Anterior cingulate cortex (tissue), 58 donors: ENCODE results near the gene BTN2A1.

Source experiments
- DNase-seq, 58 donors: peaks; one replicate each; lab custom pipeline; 2025; lab: John Stamatoyannopoulos, UW

Gene BTN2A1

GRCh38 chr6:26486358-26486757, 28.6 kb downstream of the BTN2A1 start:
- no peak for DNase-seq

DNA sequence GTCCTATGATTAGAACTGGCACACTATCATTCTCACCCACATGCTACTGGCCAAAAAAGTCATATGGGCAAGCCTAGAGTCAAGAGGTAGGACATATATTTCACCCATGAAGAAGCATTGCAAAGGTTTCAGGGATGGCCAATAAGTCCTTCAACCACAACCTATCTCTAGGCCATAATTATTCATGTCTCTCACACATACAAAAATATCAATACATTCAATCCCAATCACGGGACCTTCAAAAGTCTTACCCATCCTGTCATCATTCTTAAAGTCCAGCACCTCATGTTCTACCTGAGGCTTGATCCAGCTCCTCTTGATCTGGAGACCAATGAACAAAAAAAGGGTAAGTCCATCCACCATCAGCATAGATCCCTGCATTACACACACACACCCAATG, 29.7 kb downstream of the BTN2A1 start:
- DNase-seq = no peak

GRCh38 chr6:26489996-26490964, 32.5 kb downstream of the BTN2A1 start:
- no peak for DNase-seq

DNA sequence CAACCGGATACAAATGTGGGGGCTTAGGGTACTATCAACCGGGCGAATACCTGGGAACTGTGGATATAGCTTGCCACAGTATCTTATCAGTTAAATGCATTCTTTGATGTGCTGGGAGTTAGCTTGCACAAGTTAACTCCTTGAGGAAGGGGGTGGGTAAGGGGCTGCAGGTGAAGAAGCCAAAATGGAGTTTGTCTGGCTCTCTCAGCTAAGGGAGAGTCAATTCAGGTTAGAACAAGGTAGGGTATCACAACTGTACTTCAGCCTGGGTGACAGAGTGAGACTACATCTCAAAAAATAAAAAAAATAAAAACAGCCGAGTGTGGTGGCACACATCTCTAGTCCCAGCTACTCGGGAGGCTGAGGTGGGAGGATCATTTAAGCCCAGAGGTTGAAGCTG, 33.8 kb downstream of the BTN2A1 start:
- no peak for DNase-seq

- no peak for DNase-seq
These were observed 35.5 kb downstream of the BTN2A1 start for GRCh38 chr6:26493258-26493657.

GRCh38 chr6:26494117-26494516, 36.4 kb downstream of the BTN2A1 start:
- DNase-seq = no peak

GRCh38 chr6:26495281-26495680, 37.5 kb downstream of the BTN2A1 start:
- no peak for DNase-seq

DNA sequence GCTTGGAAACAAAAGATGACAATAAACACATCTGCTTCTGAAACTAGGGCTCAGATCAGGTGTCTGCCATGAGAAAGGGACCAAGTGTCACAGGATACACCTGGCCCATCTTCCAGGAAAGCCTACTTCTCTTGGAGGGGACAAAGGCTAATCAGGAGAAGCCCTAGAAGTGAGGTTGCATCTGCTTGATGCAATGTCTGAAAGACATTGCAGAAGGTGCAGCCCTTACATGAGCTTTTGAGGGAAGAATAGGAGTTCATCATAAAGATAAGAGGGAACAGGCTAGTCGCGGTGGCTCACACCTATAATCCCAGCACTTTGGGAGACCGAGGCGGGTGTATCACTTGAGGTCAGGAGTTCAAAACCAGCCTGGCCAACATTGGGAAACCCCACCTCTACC, 39.9 kb downstream of the BTN2A1 start:
- no peak for DNase-seq

DNA sequence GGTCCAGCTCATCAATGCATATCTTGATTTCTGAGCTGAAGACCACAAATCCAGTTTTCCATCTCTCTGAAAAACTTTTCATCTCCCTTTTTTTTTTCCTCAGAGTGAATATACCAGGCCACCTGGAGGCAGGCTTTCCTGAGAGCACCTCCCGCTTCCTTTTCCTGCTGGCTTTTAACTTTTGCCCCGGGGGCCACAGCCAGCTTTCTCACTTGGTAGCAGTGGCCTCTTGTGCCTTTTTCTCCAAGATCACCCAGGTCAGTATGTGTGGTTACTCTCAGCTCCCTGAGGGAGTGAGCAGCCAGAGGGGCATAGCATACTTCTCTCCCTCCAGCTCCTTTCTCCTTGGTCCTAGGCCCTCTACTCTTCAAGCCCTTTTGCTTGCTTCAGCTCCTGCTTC, 42.3 kb downstream of the BTN2A1 start, which contains the start of gene BTN1A1:
BTN1A1 (plus strand) TSS at position 202 of the 400 bp plus-strand sequence. CDS start 984 bp downstream, outside the sequence.
- no peak for DNase-seq

- DNase-seq = peak in 7 of 58 donors; percentile 0 to 14 (median 3)
These were observed 43.8 kb downstream of the BTN2A1 start for GRCh38 chr6:26501482-26501986.

DNA sequence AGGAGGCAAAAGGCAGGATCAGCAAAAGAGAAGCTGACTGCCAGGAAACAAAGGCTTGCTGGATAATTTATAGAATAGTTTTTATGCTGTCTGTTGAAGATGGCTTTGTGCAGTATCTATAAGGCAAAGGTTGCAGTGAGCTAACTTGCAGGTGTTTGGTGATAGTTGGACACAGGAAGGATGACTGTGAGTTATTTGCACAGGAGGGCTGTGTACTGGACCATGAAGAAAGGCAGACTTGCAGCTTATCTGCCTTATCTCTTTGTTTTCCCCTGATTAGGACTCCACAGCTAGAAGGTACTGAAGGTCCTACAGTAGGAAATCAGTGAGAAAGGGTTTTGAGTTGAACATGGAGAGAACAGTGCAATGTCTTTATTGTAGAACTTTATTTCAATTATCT, 44.4 kb downstream of the BTN2A1 start:
- no peak for DNase-seq

DNA sequence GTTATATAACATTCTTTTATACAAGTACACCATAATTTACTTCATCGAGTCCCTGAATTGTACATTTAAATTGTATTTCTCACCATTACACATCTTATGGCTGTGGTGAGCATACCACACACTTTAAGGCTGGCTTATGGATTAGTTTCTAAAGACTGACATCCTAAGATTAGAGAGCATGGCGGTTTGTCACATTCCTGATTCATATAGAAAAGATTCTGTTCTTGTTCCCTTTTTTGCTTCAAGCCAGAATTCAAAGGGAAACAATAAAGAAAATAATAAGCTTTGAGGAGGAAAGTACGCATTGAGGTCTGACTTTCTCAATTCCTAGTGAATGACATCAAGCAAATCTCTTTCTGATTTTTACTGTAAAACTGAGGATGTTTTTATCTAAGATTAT, 44.9 kb downstream of the BTN2A1 start:
- no peak for DNase-seq

DNA sequence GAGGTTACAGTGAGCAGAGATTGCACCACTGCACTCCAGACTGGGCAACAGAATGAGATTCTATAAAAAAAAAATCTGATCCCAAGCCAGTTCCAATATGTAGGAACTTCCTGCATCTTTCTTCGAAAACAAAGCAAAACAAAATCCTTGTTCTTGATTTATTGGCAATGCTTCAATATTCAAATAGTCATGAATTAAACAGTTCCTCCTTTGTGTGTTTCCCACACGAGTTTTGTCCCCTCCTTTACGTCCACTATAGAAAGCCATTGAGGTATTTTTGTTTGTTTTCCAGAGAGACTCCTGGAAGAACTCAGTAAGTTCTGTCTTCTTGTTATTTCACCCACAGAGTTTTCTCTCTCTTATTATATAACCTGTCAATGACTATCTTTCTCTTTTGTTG, 49.9 kb downstream of the BTN2A1 start:
- DNase-seq = no peak

- DNase-seq = peak in 24 of 58 donors; percentile 2 to 67 (median 22)
These were observed 53.3 kb downstream of the BTN2A1 start for GRCh38 chr6:26511033-26511432.

- no peak for DNase-seq
These were observed 57.2 kb downstream of the BTN2A1 start for GRCh38 chr6:26514984-26515383.

GRCh38 chr6:26516481-26517427, 59.0 kb downstream of the BTN2A1 start:
- DNase-seq = no peak
